ENCODE data around the gene OR8G5.

OR8G5 gene

GRCh38 chr11:124302347-124303125, 46.4 kb downstream of the OR8G5 start:
- H3K9me3 ChIP-seq (ENCODE audit: control insufficient read depth, insufficient read depth, low read depth, low read length) = no peaks in the 10 kb centered on the region
- H3K4me1 ChIP-seq (ENCODE audit: control insufficient read depth, insufficient read depth, low read length) = no peaks in the 10 kb centered on the region
- ChIA-PET POLR2A (no interaction called here), CTCF (no interaction called here)
- no peak for TF ChIP-seq TCF7L2 (IDR thresholded peaks at IDR 0.05; ENCODE audit: borderline replicate concordance, low read depth, low read length)
- no peak for TF ChIP-seq ZSCAN16 (tag by site-specific recombination; IDR thresholded peaks at IDR 0.05)
- TF ChIP-seq ZNF184 (tag by site-specific recombination; IDR thresholded peaks at IDR 0.05) = no peak
- TF ChIP-seq ZNF596 (tag by site-specific recombination; IDR thresholded peaks at IDR 0.05) = no peak
- TF ChIP-seq PRDM2 (tag by site-specific recombination; IDR thresholded peaks at IDR 0.05; ENCODE audit: borderline replicate concordance) = no peak
- no peak for TF ChIP-seq ZSCAN23 (tag by site-specific recombination; IDR thresholded peaks at IDR 0.05)
- no peak for TF ChIP-seq ZNF157 (tag by site-specific recombination; IDR thresholded peaks at IDR 0.05)
- no peak for TF ChIP-seq TSHZ1 (tag by site-specific recombination; IDR thresholded peaks at IDR 0.05; ENCODE audit: borderline replicate concordance)
- no peak for TF ChIP-seq ZNF768 (tag by site-specific recombination; IDR thresholded peaks at IDR 0.05)
- no peak for TF ChIP-seq ZBTB8A (tag by site-specific recombination; IDR thresholded peaks at IDR 0.05)
- no peak for TF ChIP-seq ZNF544 (tag by site-specific recombination; IDR thresholded peaks at IDR 0.05)
- TF ChIP-seq SP7 (tag by site-specific recombination; IDR thresholded peaks at IDR 0.05) = no peak
- no peak for TF ChIP-seq ZBTB11 (tag by site-specific recombination; conservative IDR thresholded peaks at IDR 0.05; ENCODE audit: low read depth)
- TF ChIP-seq ZNF830 (tag by site-specific recombination; IDR thresholded peaks at IDR 0.05; ENCODE audit: low read depth) = no peak
- TF ChIP-seq KLF16 (tag by site-specific recombination; IDR thresholded peaks at IDR 0.05) = no peak
- H3K36me3 ChIP-seq (ENCODE audit: control insufficient read depth in 2 of 2, insufficient read depth in 1 of 2, low read length in 2 of 2) = no peaks in the 10 kb centered on the region
- no peak overlapping the region for H3K4me3 ChIP-seq (ENCODE audit: low read depth, low read length)
- H3K27ac ChIP-seq (ENCODE audit: extremely low read depth, low read depth, low read length) = no peak overlapping the region

All from HEK293 (cell line).